Dendritic cell treated with granulocyte-macrophage colony-stimulating factor and Interleukin-4, amounts not matched to agents 40 ng/mL and 50 ng/mL, for 4 days (primary cell): ENCODE data around the gene C2orf76.
"Not testable (repeated sequence)": the region's sequence is repeated elsewhere in the genome, so short reads cannot be mapped to it uniquely, and the experiment has no call there.

ENCODE experiments used
- H3K27ac Mint-ChIP-seq: one replicate; pipeline ENCODE4 v1.8.0; 2022; ENCODE audit warnings: mild to moderate bottlenecking, mixed read lengths
- H3K27me3 Mint-ChIP-seq: one replicate; pipeline ENCODE4 v1.8.0; 2022; ENCODE audit warnings: mild to moderate bottlenecking, mixed read lengths
- H3K36me3 Mint-ChIP-seq: one replicate; pipeline ENCODE4 v1.8.0; 2022; ENCODE audit warnings: low read depth, mixed read lengths
- H3K4me1 Mint-ChIP-seq: one replicate; pipeline ENCODE4 v1.8.0; 2022; ENCODE audit warnings: low read depth, mixed read lengths
- H3K4me3 Mint-ChIP-seq: one replicate; pipeline ENCODE4 v1.8.0; 2022; ENCODE audit warnings: mild to moderate bottlenecking, moderate library complexity, mixed read lengths
- H3K9me3 Mint-ChIP-seq: one replicate; pipeline ENCODE4 v1.8.0; 2022; ENCODE audit warnings: mixed read lengths
- intact Hi-C: fragments of 100-400 bp; cut with micrococcal nuclease; formaldehyde crosslinking; loops from one replicate; pipeline ENCODE4 v1.15.0; 2022

The C2orf76 gene

DNA sequence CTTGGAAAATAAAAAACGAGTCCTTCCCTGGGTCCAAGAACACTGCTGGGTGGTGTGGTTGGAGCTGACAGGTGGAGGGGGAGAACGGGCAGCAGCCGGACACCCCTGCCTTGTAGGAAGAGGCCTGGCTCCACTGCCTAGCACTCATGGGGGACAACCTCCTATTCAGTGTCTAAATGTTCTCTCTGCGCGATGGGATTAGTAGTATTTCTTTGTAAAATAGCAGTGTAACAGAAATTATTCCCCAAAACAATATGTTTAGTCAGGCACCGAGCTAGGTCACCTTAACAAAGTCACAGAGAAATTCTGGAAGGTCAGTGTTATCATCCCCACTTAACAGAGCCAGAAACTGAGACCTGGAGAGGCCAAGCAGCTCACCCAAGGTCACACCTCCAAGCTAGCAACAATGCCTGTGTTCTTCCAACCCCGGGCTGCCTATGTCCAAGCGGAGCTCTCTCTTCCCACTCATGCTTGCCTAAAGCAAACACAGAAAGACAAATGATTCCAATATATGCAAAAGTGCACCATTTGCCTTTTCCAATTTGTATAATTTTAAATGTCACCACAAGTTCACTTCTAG, 75.0 kb downstream of the C2orf76 start:
- H3K27ac Mint-ChIP-seq = no peak overlapping the region
- no peaks in the 10 kb centered on the region for H3K9me3 Mint-ChIP-seq
- no peak overlapping the region for H3K4me3 Mint-ChIP-seq
- peaks cover 1% of the 10 kb centered on the region for H3K27me3 Mint-ChIP-seq
- intact Hi-C loops = loop anchor here (2.0 to 5.0 kb wide), 4 partner anchors 57 to 411 kb away; no protein-coding TSS in a partner anchor
- no peaks in the 10 kb centered on the region for H3K36me3 Mint-ChIP-seq
- H3K4me1 Mint-ChIP-seq = no peaks in the 10 kb centered on the region

GRCh38 chr2:119290859-119291587, 75.6 kb downstream of the C2orf76 start:
- Mint-ChIP-seq H3K36me3 (peaks cover 6% of the 10 kb centered on the region), H3K27me3 (peaks cover 1% of the 10 kb centered on the region), H3K4me3 (no peak overlapping the region), H3K9me3 (no peaks in the 10 kb centered on the region), H3K27ac (no peak overlapping the region), H3K4me1 (no peaks in the 10 kb centered on the region)
- intact Hi-C loops = loop anchor here (2.0 to 5.0 kb wide), 4 partner anchors 56 to 410 kb away; no protein-coding TSS in a partner anchor

- Mint-ChIP-seq H3K27ac (no peak overlapping the region), H3K27me3 (peaks cover 1% of the 10 kb centered on the region), H3K4me1 (no peaks in the 10 kb centered on the region), H3K4me3 (no peak overlapping the region), H3K36me3 (peaks cover 7% of the 10 kb centered on the region), H3K9me3 (no peaks in the 10 kb centered on the region)
- intact Hi-C loops = loop anchor here (2.0 to 5.0 kb wide), 5 partner anchors 55 to 409 kb away; partner anchors contain the start of gene STEAP3
Observed at GRCh38 chr2:119289642-119290041, 77.0 kb downstream of the C2orf76 start.

DNA sequence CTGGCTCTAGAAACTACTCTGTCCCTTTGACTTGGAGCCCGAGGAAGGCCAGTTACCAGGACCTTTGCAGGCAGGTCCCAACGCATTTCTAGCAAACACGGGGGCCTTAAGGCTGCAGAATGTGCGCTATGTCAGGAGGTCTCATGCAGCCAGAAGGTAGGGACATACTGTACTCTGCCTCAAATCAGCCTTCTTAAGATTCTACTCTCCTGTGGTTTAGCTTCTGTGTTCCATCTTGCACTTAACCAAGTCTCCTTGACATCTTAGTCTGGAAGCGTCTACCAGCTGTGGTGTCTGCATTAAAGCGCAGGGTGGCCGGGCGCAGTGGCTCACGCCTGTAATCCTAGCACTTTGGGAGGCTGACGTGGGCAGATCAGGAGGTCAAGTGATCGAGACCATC, 77.5 kb downstream of the C2orf76 start:
- H3K4me1 Mint-ChIP-seq = peaks cover 5% of the 10 kb centered on the region
- no peaks in the 10 kb centered on the region for H3K9me3 Mint-ChIP-seq
- no peak overlapping the region for H3K27ac Mint-ChIP-seq
- H3K27me3 Mint-ChIP-seq = peaks cover 1% of the 10 kb centered on the region
- peaks cover 7% of the 10 kb centered on the region for H3K36me3 Mint-ChIP-seq
- no peak overlapping the region for H3K4me3 Mint-ChIP-seq
- intact Hi-C loops = loop anchor here (5.0 kb wide), 1 partner anchor 67 kb away; the partner anchor contains the start of gene STEAP3

- Mint-ChIP-seq H3K27me3 (peaks cover 1% of the 10 kb centered on the region), H3K9me3 (no peaks in the 10 kb centered on the region), H3K27ac (no peak overlapping the region), H3K4me1 (peaks cover 10% of the 10 kb centered on the region), H3K4me3 (no peak overlapping the region), H3K36me3 (peaks cover 7% of the 10 kb centered on the region)
- intact Hi-C loops = loop anchor here (5.0 kb wide), 1 partner anchor 66 kb away; the partner anchor contains the start of gene STEAP3
Observed at GRCh38 chr2:119288576-119288975, 78.1 kb downstream of the C2orf76 start.

- peaks cover 7% of the 10 kb centered on the region for H3K36me3 Mint-ChIP-seq
- no peak overlapping the region for H3K4me3 Mint-ChIP-seq
- intact Hi-C loops = loop anchor here (5.0 kb wide), 1 partner anchor 64 kb away; the partner anchor contains the start of gene STEAP3
- peaks cover 1% of the 10 kb centered on the region for H3K27me3 Mint-ChIP-seq
- H3K9me3 Mint-ChIP-seq = no peaks in the 10 kb centered on the region
- H3K4me1 Mint-ChIP-seq = peaks cover 29% of the 10 kb centered on the region
- no peak overlapping the region for H3K27ac Mint-ChIP-seq
Observed at GRCh38 chr2:119286661-119287060, 80.0 kb downstream of the C2orf76 start.

GRCh38 chr2:119283873-119284331, 82.7 kb downstream of the C2orf76 start:
- H3K27me3 Mint-ChIP-seq = no peaks in the 10 kb centered on the region
- H3K9me3 Mint-ChIP-seq = no peaks in the 10 kb centered on the region
- H3K27ac Mint-ChIP-seq = peak overlapping the region; percentile 81
- peaks cover 7% of the 10 kb centered on the region for H3K36me3 Mint-ChIP-seq
- intact Hi-C loops = no loop called here
- H3K4me1 Mint-ChIP-seq = peaks cover 35% of the 10 kb centered on the region
- H3K4me3 Mint-ChIP-seq = no peak overlapping the region

DNA sequence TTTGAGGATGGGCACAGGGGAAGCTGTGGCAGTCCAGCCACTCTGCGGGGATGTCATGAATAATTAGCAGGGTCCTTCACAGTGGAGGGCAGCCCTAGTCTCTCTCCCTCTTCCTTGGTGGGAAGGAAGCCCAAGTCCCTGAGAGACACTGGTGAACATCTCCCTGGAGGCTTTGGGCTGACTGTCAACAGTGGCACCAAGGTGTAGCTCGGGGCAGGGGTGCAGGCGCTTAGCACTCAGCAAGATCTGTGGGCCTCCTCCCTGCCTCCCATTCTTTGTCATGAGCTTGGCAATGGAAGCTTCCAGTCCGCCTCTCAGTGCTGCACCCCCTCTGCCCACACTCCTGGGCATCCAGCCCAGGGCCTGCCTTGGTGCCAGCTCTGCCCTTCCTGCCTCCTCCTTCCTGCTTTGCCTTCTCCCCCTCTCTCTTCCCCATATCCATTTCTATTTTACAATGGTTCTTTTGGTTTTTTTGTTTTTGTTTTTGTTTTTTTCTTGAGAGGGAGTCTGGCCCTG, 83.6 kb downstream of the C2orf76 start:
- H3K27ac Mint-ChIP-seq = peak overlapping the region; percentile 81
- H3K36me3 Mint-ChIP-seq = peaks cover 7% of the 10 kb centered on the region
- no peaks in the 10 kb centered on the region for H3K27me3 Mint-ChIP-seq
- H3K9me3 Mint-ChIP-seq = no peaks in the 10 kb centered on the region
- H3K4me3 Mint-ChIP-seq = no peak overlapping the region
- intact Hi-C loops = no loop called here
- peaks cover 35% of the 10 kb centered on the region for H3K4me1 Mint-ChIP-seq

- peak overlapping the region; percentile 81 for H3K27ac Mint-ChIP-seq
- H3K27me3 Mint-ChIP-seq = no peaks in the 10 kb centered on the region
- no peaks in the 10 kb centered on the region for H3K9me3 Mint-ChIP-seq
- H3K4me3 Mint-ChIP-seq = no peak overlapping the region
- peaks cover 7% of the 10 kb centered on the region for H3K36me3 Mint-ChIP-seq
- H3K4me1 Mint-ChIP-seq = peaks cover 35% of the 10 kb centered on the region
- intact Hi-C loops = no loop called here
Observed at GRCh38 chr2:119282146-119282995, 84.3 kb downstream of the C2orf76 start.

- intact Hi-C loops = no loop called here
- Mint-ChIP-seq H3K36me3 (no peaks in the 10 kb centered on the region), H3K9me3 (no peaks in the 10 kb centered on the region), H3K27me3 (no peaks in the 10 kb centered on the region), H3K4me1 (peaks cover 43% of the 10 kb centered on the region), H3K4me3 (no peak overlapping the region), H3K27ac (no peak overlapping the region)
Observed at GRCh38 chr2:119280680-119281079, 86.0 kb downstream of the C2orf76 start.

GRCh38 chr2:119279666-119280065, 87.0 kb downstream of the C2orf76 start:
- no peak overlapping the region for H3K27ac Mint-ChIP-seq
- no peaks in the 10 kb centered on the region for H3K27me3 Mint-ChIP-seq
- peaks cover 43% of the 10 kb centered on the region for H3K4me1 Mint-ChIP-seq

GRCh38 chr2:119278946-119279345, 87.7 kb downstream of the C2orf76 start:
- no peak overlapping the region for H3K27ac Mint-ChIP-seq
- H3K36me3 Mint-ChIP-seq = no peaks in the 10 kb centered on the region
- H3K4me1 Mint-ChIP-seq = peaks cover 37% of the 10 kb centered on the region
- no peak overlapping the region for H3K4me3 Mint-ChIP-seq
- intact Hi-C loops = no loop called here
- H3K9me3 Mint-ChIP-seq = no peaks in the 10 kb centered on the region
- no peaks in the 10 kb centered on the region for H3K27me3 Mint-ChIP-seq

More at GRCh38 chr2:119279666-119280065, 87.0 kb downstream of the C2orf76 start:
- intact Hi-C loops = no loop called here
- Mint-ChIP-seq H3K4me3 (no peak overlapping the region), H3K9me3 (no peaks in the 10 kb centered on the region), H3K36me3 (no peaks in the 10 kb centered on the region)

DNA sequence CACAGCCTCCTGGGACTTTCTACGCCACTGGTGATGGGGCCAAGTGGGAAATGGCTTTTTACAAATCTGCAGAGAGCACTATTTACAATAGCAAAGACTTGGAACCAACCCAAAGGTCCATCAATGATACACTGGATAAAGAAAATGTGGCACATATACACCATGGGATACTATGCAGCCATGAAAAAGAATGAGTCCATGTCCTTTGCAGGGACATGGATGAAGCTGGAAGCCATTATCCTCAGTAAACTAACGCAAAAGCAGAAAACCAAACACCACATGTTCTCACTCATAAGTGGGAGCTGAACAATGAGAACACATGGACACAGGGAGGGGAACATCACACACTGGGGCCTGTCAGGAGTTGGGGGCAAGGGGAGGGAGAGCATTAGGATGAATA, 88.2 kb downstream of the C2orf76 start:
- H3K36me3 Mint-ChIP-seq, H3K9me3 Mint-ChIP-seq, intact Hi-C loops, H3K27me3 Mint-ChIP-seq, H3K27ac Mint-ChIP-seq, H3K4me3 Mint-ChIP-seq: not testable (repeated sequence)
- H3K4me1 Mint-ChIP-seq = peaks cover 31% of the 10 kb centered on the region
